ENCODE measurements around the gene RAVER2. TPM values are rescaled to one million over a fixed set of nuclear protein-coding genes. Genes with fewer than 3 reads are reported as not detected.

RAVER2 gene
- total and polyA plus RNA-seq, 4 donors, result 2.9 to 30.2 (median 6.8) TPM

DNA sequence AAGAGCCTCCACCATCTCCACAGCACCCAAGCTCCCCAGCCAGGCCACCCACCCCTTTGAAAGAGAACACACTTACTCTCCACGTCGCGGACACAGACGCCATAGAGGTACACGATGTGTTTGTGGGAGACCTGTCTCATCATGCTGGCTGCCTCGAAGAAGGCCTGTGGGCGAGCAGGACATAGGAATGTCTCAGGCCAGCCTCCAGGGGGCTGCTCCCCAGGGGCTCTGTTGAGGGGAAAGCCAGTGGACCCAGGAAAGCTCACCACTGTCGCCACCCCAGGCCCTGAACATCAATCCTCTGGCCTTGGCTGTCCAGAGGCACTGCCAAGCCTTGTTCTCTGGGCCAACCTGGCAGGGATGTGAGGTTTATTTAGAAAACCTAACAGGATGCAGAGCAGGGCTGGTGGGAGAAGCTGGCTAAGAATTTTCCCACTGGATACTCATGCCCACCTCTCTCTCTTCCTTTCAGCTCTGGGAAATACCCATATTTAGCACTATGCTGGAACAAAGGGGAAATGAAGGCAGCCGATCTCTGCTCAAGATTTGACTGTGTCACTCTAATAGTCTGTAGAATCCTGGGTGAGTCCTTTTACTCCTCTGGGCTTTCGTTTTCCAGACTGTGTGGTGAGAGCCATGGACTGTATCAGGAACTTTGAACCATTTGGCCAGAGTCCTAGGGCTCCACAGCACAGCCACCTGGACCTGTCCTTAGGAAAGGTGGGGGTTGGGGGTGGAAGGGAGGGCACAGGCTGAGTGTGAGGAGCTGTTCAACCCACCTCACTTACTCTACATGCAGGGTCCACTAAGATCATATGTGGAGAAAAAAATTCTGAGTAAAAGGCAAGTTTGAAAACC is 101.9 kb downstream of the RAVER2 start:
- Histone ChIP-seq H3K9me3 (ENCODE audit: control insufficient read depth in 4 of 4, insufficient read depth in 3 of 4, low read length in 3 of 4) (no peaks in the 10 kb centered on the region), H3K4me3 (no peak overlapping the region), H3K36me3 (ENCODE audit: control insufficient read depth in 4 of 4, insufficient read depth in 4 of 4, low read length in 4 of 4) (peaks cover 25 to 67% (median 33%) of the 10 kb centered on the region in 4 donors), H3K4me1 (ENCODE audit: control insufficient read depth in 5 of 5, insufficient read depth in 5 of 5, low read length in 5 of 5) (no peaks in the 10 kb centered on the region), H3K27me3 (ENCODE audit: control insufficient read depth in 3 of 3, insufficient read depth in 3 of 3, low read length in 2 of 3) (no peaks in the 10 kb centered on the region), H3K9ac (ENCODE audit: insufficient read depth in 1 of 2, low read length in 2 of 2) (no peak overlapping the region), H3K27ac (ENCODE audit: low read depth in 1 of 2, low read length in 1 of 2) (no peak overlapping the region)
- TF ChIP-seq, protein P1, sequence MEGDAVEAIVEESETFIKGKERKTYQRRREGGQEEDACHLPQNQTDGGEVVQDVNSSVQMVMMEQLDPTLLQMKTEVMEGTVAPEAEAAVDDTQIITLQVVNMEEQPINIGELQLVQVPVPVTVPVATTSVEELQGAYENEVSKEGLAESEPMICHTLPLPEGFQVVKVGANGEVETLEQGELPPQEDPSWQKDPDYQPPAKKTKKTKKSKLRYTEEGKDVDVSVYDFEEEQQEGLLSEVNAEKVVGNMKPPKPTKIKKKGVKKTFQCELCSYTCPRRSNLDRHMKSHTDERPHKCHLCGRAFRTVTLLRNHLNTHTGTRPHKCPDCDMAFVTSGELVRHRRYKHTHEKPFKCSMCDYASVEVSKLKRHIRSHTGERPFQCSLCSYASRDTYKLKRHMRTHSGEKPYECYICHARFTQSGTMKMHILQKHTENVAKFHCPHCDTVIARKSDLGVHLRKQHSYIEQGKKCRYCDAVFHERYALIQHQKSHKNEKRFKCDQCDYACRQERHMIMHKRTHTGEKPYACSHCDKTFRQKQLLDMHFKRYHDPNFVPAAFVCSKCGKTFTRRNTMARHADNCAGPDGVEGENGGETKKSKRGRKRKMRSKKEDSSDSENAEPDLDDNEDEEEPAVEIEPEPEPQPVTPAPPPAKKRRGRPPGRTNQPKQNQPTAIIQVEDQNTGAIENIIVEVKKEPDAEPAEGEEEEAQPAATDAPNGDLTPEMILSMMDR (IDR thresholded peaks at IDR 0.05; ENCODE audit: control extremely low read depth, extremely low read depth), result no peak
- no peak for ATAC-seq (ENCODE audit: insufficient read depth, low FRiP score)
- WGBS, 2 donors, result 90 to 91% methylated on average over 10 of the region's 10 CpGs
- DNase-seq, result no peak

DNA sequence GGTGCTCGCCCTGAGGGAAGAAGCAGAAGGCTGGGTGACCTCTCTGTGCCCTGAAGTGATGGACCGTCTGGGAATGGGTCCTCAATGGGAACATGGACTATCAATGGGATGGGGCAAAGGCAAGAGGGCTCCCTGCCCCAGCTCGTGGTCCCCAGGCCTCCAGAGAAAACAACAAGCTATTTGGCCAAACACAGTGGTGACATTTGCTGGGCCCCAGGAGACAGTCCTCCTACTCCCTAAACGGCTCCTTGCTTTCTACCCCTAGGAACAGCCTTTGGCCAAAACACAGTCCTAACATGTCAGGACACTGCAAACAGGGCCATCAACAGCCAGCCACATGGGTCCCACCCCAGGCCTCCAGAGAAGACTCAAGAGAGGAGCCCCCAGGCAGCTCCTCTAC is 102.8 kb downstream of the RAVER2 start:
- Histone ChIP-seq H3K9ac (ENCODE audit: insufficient read depth in 1 of 2, low read length in 2 of 2) (no peak overlapping the region), H3K36me3 (ENCODE audit: control insufficient read depth in 4 of 4, insufficient read depth in 4 of 4, low read length in 4 of 4) (peaks cover 25 to 67% (median 35%) of the 10 kb centered on the region in 4 donors), H3K27me3 (ENCODE audit: control insufficient read depth in 3 of 3, insufficient read depth in 3 of 3, low read length in 2 of 3) (no peaks in the 10 kb centered on the region), H3K9me3 (ENCODE audit: control insufficient read depth in 4 of 4, insufficient read depth in 3 of 4, low read length in 3 of 4) (no peaks in the 10 kb centered on the region), H3K4me3 (no peak overlapping the region), H3K4me1 (ENCODE audit: control insufficient read depth in 5 of 5, insufficient read depth in 5 of 5, low read length in 5 of 5) (no peaks in the 10 kb centered on the region), H3K27ac (ENCODE audit: low read depth in 1 of 2, low read length in 1 of 2) (no peak overlapping the region)
- WGBS, 2 donors, result 92 to 96% methylated on average over 4 of the region's 4 CpGs
- DNase-seq (no peak), ATAC-seq (ENCODE audit: insufficient read depth, low FRiP score) (no peak)
- TF ChIP-seq, protein P1 (IDR thresholded peaks at IDR 0.05; ENCODE audit: control extremely low read depth, extremely low read depth), result no peak

DNA sequence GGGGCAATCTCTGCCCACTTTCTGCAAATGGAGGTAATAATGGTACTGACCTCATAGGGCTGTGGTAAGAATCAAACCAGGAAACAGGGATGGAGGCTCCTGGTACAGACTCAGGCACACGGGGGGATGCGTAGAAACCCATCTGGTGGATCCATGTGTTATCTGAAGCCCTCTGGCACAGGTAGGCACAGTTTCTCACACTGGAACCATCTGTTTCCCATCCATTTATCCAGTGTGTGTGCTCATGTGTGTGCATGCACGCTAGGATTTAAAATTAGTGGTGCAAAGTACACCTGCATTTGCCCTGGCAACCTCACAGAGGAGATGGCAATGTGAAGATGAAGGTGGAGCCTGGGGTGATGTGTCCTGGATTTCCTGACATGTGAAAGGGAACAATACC is 103.3 kb downstream of the RAVER2 start:
- H3K4me3 ChIP-seq, result no peak overlapping the region
- peaks cover 25 to 70% (median 34%) of the 10 kb centered on the region in 4 donors for H3K36me3 ChIP-seq (ENCODE audit: control insufficient read depth in 4 of 4, insufficient read depth in 4 of 4, low read length in 4 of 4)

More for the DNA sequence above, 103.3 kb downstream of the RAVER2 start:
- Histone ChIP-seq H3K27ac (ENCODE audit: low read depth in 1 of 2, low read length in 1 of 2) (no peak overlapping the region), H3K9ac (ENCODE audit: insufficient read depth in 1 of 2, low read length in 2 of 2) (no peak overlapping the region), H3K9me3 (ENCODE audit: control insufficient read depth in 4 of 4, insufficient read depth in 3 of 4, low read length in 3 of 4) (no peaks in the 10 kb centered on the region), H3K27me3 (ENCODE audit: control insufficient read depth in 3 of 3, insufficient read depth in 3 of 3, low read length in 2 of 3) (no peaks in the 10 kb centered on the region), H3K4me1 (ENCODE audit: control insufficient read depth in 5 of 5, insufficient read depth in 5 of 5, low read length in 5 of 5) (no peaks in the 10 kb centered on the region)
- 96 to 99% methylated on average over 3 of the region's 3 CpGs for WGBS, 2 donors
- TF ChIP-seq, protein P1 (IDR thresholded peaks at IDR 0.05; ENCODE audit: control extremely low read depth, extremely low read depth), result no peak
- ATAC-seq (ENCODE audit: insufficient read depth, low FRiP score) (no peak), DNase-seq (no peak)

Data from lung (tissue), 12 donors.